ENCODE results near the gene BLID.
A peak's percentile ranks its signal among the peaks of the same experiment; 100 is the strongest.

The BLID gene

GRCh38 chr11:122138744-122139594 is 23.0 kb upstream of the BLID start:
- DNase-seq, result no peak

- no peak for DNase-seq
Measured at GRCh38 chr11:122137078-122137793, 21.2 kb upstream of the BLID start.

- DNase-seq, result no peak
Measured at GRCh38 chr11:122131126-122131525, 15.1 kb upstream of the BLID start.

- no peak for DNase-seq
Measured at GRCh38 chr11:122128146-122128545, 12.1 kb upstream of the BLID start.

GRCh38 chr11:122127020-122127419 is 11.0 kb upstream of the BLID start:
- no peak for DNase-seq

GRCh38 chr11:122126024-122126688 is 10.1 kb upstream of the BLID start:
- DNase-seq, result no peak

GRCh38 chr11:122123263-122123929 is 7.4 kb upstream of the BLID start:
- no peak for DNase-seq

- DNase-seq, result no peak
Measured at GRCh38 chr11:122122179-122122578, 6.2 kb upstream of the BLID start.

GRCh38 chr11:122120096-122120495 is 4.1 kb upstream of the BLID start:
- no peak for DNase-seq

- no peak for DNase-seq
Measured at GRCh38 chr11:122116591-122116990, 576 bp upstream of the BLID start.

GRCh38 chr11:122114976-122115375 is 1.0 kb downstream of the BLID start:
- DNase-seq, result no peak

GRCh38 chr11:122113836-122114825 is 1.9 kb downstream of the BLID start:
- DNase-seq, result no peak

GRCh38 chr11:122112470-122113365 is 3.3 kb downstream of the BLID start:
- no peak for DNase-seq

GRCh38 chr11:122109932-122110331 is 6.1 kb downstream of the BLID start:
- no peak for DNase-seq

- no peak for DNase-seq
Measured at GRCh38 chr11:122108828-122109227, 7.2 kb downstream of the BLID start.

GRCh38 chr11:122108192-122108799 is 7.7 kb downstream of the BLID start:
- DNase-seq, result peak; percentile 36

- no peak for DNase-seq
Measured at GRCh38 chr11:122107566-122107965, 8.4 kb downstream of the BLID start.

- DNase-seq, result no peak
Measured at GRCh38 chr11:122107045-122107444, 9.0 kb downstream of the BLID start.

GRCh38 chr11:122105044-122105758 is 10.8 kb downstream of the BLID start:
- DNase-seq, result no peak

GRCh38 chr11:122104341-122104740 is 11.7 kb downstream of the BLID start:
- DNase-seq, result no peak

Data from activated CD4-positive, alpha-beta T cell treated with anti-CD3 and anti-CD28 coated beads, Interleukin-10, Interleukin-2, amounts not matched to agents 100 ng/mL and 50 ng/mL, durations not matched to agents 16 hours and 8 hours (primary cell).